Measurements from ENCODE around the gene RCBTB2. TPM values are rescaled to one million over a fixed set of nuclear protein-coding genes. Genes with fewer than 3 reads are reported as not detected.

Gene RCBTB2
- total and polyA plus RNA-seq, 2 donors (not counting 3 experiments of a cell fraction or from before 2014, with no cell fraction given) = 10.7 to 12.6 TPM

DNA sequence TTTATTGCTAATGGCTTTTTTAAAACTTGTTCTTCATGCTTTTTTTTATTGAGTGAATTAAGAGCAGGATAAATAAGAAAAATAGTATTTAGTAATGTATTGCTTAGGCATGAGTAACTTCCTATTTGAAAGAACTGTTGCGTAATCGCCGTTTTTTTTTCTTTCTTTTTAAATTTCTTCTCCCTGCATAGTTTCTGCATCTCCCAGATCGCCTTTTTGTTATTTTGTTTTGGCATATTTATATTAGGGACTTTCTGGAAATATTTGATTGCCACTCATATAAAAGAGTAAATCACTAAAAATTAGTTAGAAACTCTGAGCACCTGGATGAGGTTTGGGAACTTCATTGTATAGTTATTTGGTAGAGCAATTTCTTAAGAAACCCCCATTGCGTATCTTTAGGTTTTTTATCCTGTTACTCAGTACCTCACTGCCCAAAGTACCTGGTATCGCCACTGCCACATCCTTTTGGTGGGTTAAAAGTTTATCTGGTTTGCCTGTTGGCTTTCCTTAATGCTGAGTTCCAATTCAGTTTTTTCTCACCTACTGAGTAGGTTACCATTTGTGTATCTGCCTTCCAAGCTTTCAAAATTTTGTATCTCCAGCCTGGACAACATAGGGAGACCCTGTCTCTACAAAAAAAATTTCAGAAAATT lies 83.8 kb downstream of the RCBTB2 start:
- Histone ChIP-seq H3K36me3 (ENCODE audit: control insufficient read depth in 2 of 2, extremely low read depth in 1 of 2, insufficient read depth in 2 of 2, low read length in 2 of 2) (no peaks in the 10 kb centered on the region), H3K4me2 (ENCODE audit: insufficient read depth, low read length) (peak overlapping the region; percentile 89), H3K9ac (replicated peaks; ENCODE audit: extremely low read depth, insufficient read depth, low read length) (no peak overlapping the region), H3K4me1 (ENCODE audit: control insufficient read depth, extremely low read depth, insufficient read depth, low read length) (peaks cover 41% of the 10 kb centered on the region), H4K20me1 (replicated peaks; ENCODE audit: control insufficient read depth, extremely low read depth, insufficient read depth, low read length) (no peaks in the 10 kb centered on the region), H3K27me3 (ENCODE audit: control insufficient read depth in 2 of 2, insufficient read depth in 2 of 2, low read length in 2 of 2) (no peaks in the 10 kb centered on the region), H3K27ac (ENCODE audit: insufficient read depth, low read depth, low read length) (peak overlapping the region; percentile 3), H3K9me3 (replicated peaks; ENCODE audit: control insufficient read depth, insufficient read depth, low read length) (no peaks in the 10 kb centered on the region), H2AFZ (ENCODE audit: low read depth, low read length) (no peak overlapping the region), H3K4me3 (replicated peaks in 1 of 3; ENCODE audit: insufficient read depth in 1 of 3, low read depth in 1 of 3, low read length in 3 of 3) (peak overlapping the region in 1 of 3 experiments; percentile 23), H3K9me1 (replicated peaks; ENCODE audit: control insufficient read depth, extremely low read depth, insufficient read depth, low read length) (no peaks in the 10 kb centered on the region), H3K79me2 (ENCODE audit: control insufficient read depth, insufficient read depth, low read length) (peaks cover 8% of the 10 kb centered on the region)
- no TSS peak for BruUV-seq (replicated peaks)
- intact Hi-C loops (cut with micrococcal nuclease) (loop anchor here (1.0 kb wide), 1 partner anchor 46 kb away; no protein-coding TSS in a partner anchor), dilution Hi-C loops (cut with MboI; ENCODE audit: extremely low pct_ligation_motif_present, low sequenced_read_pairs) (no loop called here)
- TF ChIP-seq, protein P1, sequence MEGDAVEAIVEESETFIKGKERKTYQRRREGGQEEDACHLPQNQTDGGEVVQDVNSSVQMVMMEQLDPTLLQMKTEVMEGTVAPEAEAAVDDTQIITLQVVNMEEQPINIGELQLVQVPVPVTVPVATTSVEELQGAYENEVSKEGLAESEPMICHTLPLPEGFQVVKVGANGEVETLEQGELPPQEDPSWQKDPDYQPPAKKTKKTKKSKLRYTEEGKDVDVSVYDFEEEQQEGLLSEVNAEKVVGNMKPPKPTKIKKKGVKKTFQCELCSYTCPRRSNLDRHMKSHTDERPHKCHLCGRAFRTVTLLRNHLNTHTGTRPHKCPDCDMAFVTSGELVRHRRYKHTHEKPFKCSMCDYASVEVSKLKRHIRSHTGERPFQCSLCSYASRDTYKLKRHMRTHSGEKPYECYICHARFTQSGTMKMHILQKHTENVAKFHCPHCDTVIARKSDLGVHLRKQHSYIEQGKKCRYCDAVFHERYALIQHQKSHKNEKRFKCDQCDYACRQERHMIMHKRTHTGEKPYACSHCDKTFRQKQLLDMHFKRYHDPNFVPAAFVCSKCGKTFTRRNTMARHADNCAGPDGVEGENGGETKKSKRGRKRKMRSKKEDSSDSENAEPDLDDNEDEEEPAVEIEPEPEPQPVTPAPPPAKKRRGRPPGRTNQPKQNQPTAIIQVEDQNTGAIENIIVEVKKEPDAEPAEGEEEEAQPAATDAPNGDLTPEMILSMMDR (IDR thresholded peaks at IDR 0.05; ENCODE audit: extremely low read depth in 1 of 2, insufficient read depth in 1 of 2, low read depth in 1 of 2, low read length in 2 of 2) = no peak
- TF ChIP-seq EZH2 (IDR thresholded peaks at IDR 0.05; ENCODE audit: borderline replicate concordance, low read depth, low read length, severe bottlenecking) (no peak), GATA2 (IDR thresholded peaks at IDR 0.05; ENCODE audit: insufficient read depth, insufficient read length, low read depth, low read length) (no peak), POLR2AphosphoS5 (IDR thresholded peaks at IDR 0.05; ENCODE audit: insufficient read depth, low read depth, low read length) (no peak), MYC (IDR thresholded peaks at IDR 0.05; ENCODE audit: low read depth, low read length) (no peak), JUN (IDR thresholded peaks at IDR 0.05; ENCODE audit: borderline replicate concordance, insufficient read depth, insufficient read length, low read depth) (peak; percentile 49), FOS (IDR thresholded peaks at IDR 0.05; ENCODE audit: borderline replicate concordance, insufficient read depth, low read length) (peak; percentile 52), POLR2A (IDR thresholded peaks at IDR 0.05; ENCODE audit: low read depth, low read length) (no peak)
- TF ChIP-seq, protein P2, sequence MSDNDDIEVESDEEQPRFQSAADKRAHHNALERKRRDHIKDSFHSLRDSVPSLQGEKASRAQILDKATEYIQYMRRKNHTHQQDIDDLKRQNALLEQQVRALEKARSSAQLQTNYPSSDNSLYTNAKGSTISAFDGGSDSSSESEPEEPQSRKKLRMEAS (IDR thresholded peaks at IDR 0.05; ENCODE audit: insufficient read depth, insufficient read length) = no peak
- FAIRE-seq (peak; percentile 69), DNase-seq (ENCODE audit: low read depth, low spot score) (no peak)
- CTCF ChIA-PET = interaction anchor here (1.5 to 1.6 kb wide), 2 partner anchors 17 to 48 kb away, joined by 4 to 5 read pairs; no protein-coding TSS in a partner anchor
- POLR2A ChIA-PET = no interaction called here

Measured in endothelial cell of umbilical vein (primary cell).